Loucy (cell line): ENCODE data around the gene POPDC2.

ENCODE experiments used
- EZH2phosphoT487 ChIP-seq: fragments of 200-600 bp; IDR thresholded peaks from 2 replicates; pipeline ENCODE4 v1.6.1; 2018; ENCODE audit warnings: antibody characterized with exemption, mild to moderate bottlenecking, moderate library complexity, borderline replicate concordance
- TF ChIP-seq, protein P1 (sequence below): fragments of 200-600 bp; sonication (generic); conservative IDR thresholded peaks from 2 replicates; pipeline ENCODE4 v1.5.1; 2014; ENCODE audit warnings: mild to moderate bottlenecking, antibody characterized with exemption, low read length

DNA sequence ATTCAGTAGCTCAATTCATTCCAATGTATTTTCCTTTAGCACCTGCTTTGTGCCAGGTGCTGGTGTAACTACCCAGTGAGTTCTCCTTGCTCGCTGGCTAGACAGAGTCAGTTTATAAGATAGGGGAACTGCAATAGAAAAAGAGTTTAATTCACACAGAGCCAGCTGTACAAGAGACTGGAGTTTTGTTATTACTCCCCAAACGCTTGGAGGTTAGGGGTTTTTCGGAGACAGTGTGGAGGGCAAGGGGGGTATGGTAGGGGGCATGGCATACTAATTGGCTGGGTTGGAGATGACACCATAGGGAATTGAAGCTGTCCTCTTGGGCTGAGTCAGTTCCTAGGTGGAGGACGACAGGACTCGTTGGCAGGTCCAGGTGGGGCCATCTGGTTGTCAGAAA is 37.0 kb upstream of the POPDC2 start:
- TF ChIP-seq, protein P1, sequence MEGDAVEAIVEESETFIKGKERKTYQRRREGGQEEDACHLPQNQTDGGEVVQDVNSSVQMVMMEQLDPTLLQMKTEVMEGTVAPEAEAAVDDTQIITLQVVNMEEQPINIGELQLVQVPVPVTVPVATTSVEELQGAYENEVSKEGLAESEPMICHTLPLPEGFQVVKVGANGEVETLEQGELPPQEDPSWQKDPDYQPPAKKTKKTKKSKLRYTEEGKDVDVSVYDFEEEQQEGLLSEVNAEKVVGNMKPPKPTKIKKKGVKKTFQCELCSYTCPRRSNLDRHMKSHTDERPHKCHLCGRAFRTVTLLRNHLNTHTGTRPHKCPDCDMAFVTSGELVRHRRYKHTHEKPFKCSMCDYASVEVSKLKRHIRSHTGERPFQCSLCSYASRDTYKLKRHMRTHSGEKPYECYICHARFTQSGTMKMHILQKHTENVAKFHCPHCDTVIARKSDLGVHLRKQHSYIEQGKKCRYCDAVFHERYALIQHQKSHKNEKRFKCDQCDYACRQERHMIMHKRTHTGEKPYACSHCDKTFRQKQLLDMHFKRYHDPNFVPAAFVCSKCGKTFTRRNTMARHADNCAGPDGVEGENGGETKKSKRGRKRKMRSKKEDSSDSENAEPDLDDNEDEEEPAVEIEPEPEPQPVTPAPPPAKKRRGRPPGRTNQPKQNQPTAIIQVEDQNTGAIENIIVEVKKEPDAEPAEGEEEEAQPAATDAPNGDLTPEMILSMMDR: no peak
- no peak for TF ChIP-seq EZH2phosphoT487
